HepG2 (cell line): ENCODE measurements around the gene DENND4B. TPM values are rescaled to one million over a fixed set of nuclear protein-coding genes. Genes with fewer than 3 reads are reported as not detected.

Experiments
- ATAD3A ChIP-seq: sonication (generic); formaldehyde crosslinking; IDR thresholded peaks from 2 replicates; pipeline ENCODE4 v1.4.0; 2020; ENCODE audit warnings: missing genetic modification reagents
- EHMT2 ChIP-seq: fragments of 200-600 bp; sonication (generic); IDR thresholded peaks from 2 replicates; pipeline ENCODE4 v1.7.0; 2017; ENCODE audit warnings: antibody characterized with exemption, low read depth, low read length, borderline replicate concordance
- GTF3A ChIP-seq: sonication (generic); formaldehyde crosslinking; conservative IDR thresholded peaks from 2 replicates; pipeline ENCODE4 v1.4.0; 2020; ENCODE audit warnings: mild to moderate bottlenecking, missing genetic modification reagents
- KAT8 ChIP-seq: IDR thresholded peaks from 2 replicates; pipeline ENCODE4 v1.6.1; 2016; ENCODE audit warnings: missing genetic modification reagents, missing compliant biosample characterization
- MIER2 ChIP-seq: IDR thresholded peaks from 2 replicates; pipeline ENCODE4 v1.6.1; 2016; ENCODE audit warnings: missing biosample characterization, missing genetic modification reagents
- MLX ChIP-seq: IDR thresholded peaks from 2 replicates; pipeline ENCODE4 v1.6.1; 2016
- RBM39 ChIP-seq: fragments of 200-400 bp; formaldehyde crosslinking; IDR thresholded peaks from one replicate; pipeline ENCODE4 v1.6.1; 2018; ENCODE audit warnings: antibody characterized with exemption, mild to moderate bottlenecking, low read depth, low read length; ENCODE audit not compliant: poor library complexity, severe bottlenecking
- RFX1 ChIP-seq: fragments of 450-650 bp; IDR thresholded peaks from 2 replicates; pipeline ENCODE4 v1.6.1; 2017
- XRCC5 ChIP-seq: fragments of 200-400 bp; formaldehyde crosslinking; optimal IDR thresholded peaks from 2 replicates; pipeline ENCODE3; 2017; ENCODE audit warnings: mild to moderate bottlenecking, low read length
- ZBTB38 ChIP-seq: sonication (generic); formaldehyde crosslinking; IDR thresholded peaks from 2 replicates; pipeline ENCODE4 v1.5.1; 2020; ENCODE audit warnings: mild to moderate bottlenecking, missing genetic modification reagents
- ZKSCAN5 ChIP-seq: sonication (generic); formaldehyde crosslinking; IDR thresholded peaks from 2 replicates; pipeline ENCODE4 v1.5.1; 2020; ENCODE audit warnings: mild to moderate bottlenecking, missing genetic modification reagents
- ZMYM3 ChIP-seq: sonication (generic); formaldehyde crosslinking; IDR thresholded peaks from 2 replicates; pipeline ENCODE4 v1.5.1; 2020; ENCODE audit warnings: mild to moderate bottlenecking, missing genetic modification reagents
- ZNF18 ChIP-seq: sonication (generic); formaldehyde crosslinking; IDR thresholded peaks from 2 replicates; pipeline ENCODE4 v1.8.0; 2022; ENCODE audit warnings: mild to moderate bottlenecking, missing genetic modification reagents; ENCODE audit not compliant: insufficient replicate concordance
- ZNF556 ChIP-seq: sonication (generic); formaldehyde crosslinking; IDR thresholded peaks from 2 replicates; pipeline ENCODE4 v1.4.0; 2020; ENCODE audit warnings: mild to moderate bottlenecking, missing genetic modification reagents, borderline replicate concordance
- ZNF567 ChIP-seq: sonication (generic); formaldehyde crosslinking; IDR thresholded peaks from 2 replicates; pipeline ENCODE4 v1.8.1; 2023; ENCODE audit warnings: mild to moderate bottlenecking, missing genetic modification reagents, borderline replicate concordance
- ZNF614 ChIP-seq: IDR thresholded peaks from 2 replicates; pipeline ENCODE4 v1.6.1; 2018; ENCODE audit warnings: missing biosample characterization, missing genetic modification reagents, inconsistent platforms, borderline replicate concordance
- ZNF629 ChIP-seq: sonication (generic); formaldehyde crosslinking; conservative IDR thresholded peaks from 2 replicates; pipeline ENCODE4 v1.5.0; 2020; ENCODE audit warnings: missing genetic modification reagents
- ZNF792 ChIP-seq: IDR thresholded peaks from 2 replicates; pipeline ENCODE4 v1.6.1; 2016
- polyA plus RNA-seq, 8 experiments: library from polyadenylated mRNA; depleted of rRNA in 3 of 8; stranded (reverse) in 7 of 8; unstranded in 1 of 8; fragments of >200 nt; fragmentation: Illumina TruSeq in 4 of 8; extraction: Trizol in 4 of 8; gene quantifications; 2 replicates each; pipeline versions ENCODE4 v1.2.1 to v1.2.3, GENCODE V29; 2011 to 2016; ENCODE audit warnings: low read depth in 4 of 8, missing spikeins in 1 of 8, mixed read lengths in 1 of 8; ENCODE audit not compliant: insufficient read depth in 1 of 8
- total RNA-seq, 5 experiments: library from RNA; depleted of rRNA; stranded (reverse); fragments of >200 nt; fragmentation: Illumina TruSeq; extraction: Trizol; gene quantifications; 2 replicates each; pipeline ENCODE4 v1.2.3, GENCODE V29; 2016; ENCODE audit warnings: low read depth in 1 of 5
- TF ChIP-seq, protein P1 (sequence below): sonication (generic); formaldehyde crosslinking; IDR thresholded peaks from 2 replicates; pipeline ENCODE4 v1.4.0; 2020; ENCODE audit warnings: mild to moderate bottlenecking, missing genetic modification reagents
- TF ChIP-seq, protein P2 (sequence below): sonication (generic); formaldehyde crosslinking; IDR thresholded peaks from 2 replicates; pipeline ENCODE4 v1.8.0; 2022; ENCODE audit warnings: mild to moderate bottlenecking, missing genetic modification reagents, borderline replicate concordance
- TF ChIP-seq, protein P3 (sequence below): sonication (generic); formaldehyde crosslinking; IDR thresholded peaks from 2 replicates; pipeline ENCODE4 v1.4.0; 2020; ENCODE audit warnings: missing genetic modification reagents

Gene DENND4B
- total and polyA plus RNA-seq, 2 of the 13 experiments (the other 11 are each of a cell fraction or from before 2014, with no cell fraction given) = 15.1 to 20.3 TPM

- peak; percentile 52 for TF ChIP-seq ZNF18 (CRISPR knock-in tag)
- TF ChIP-seq ZNF792 = no peak; the same call in 1 of the 2 replicates
- no peak for TF ChIP-seq ZMYM3 (CRISPR knock-in tag)
- peak; percentile 58; the same call in 1 of the 2 replicates for TF ChIP-seq ZBTB38 (CRISPR knock-in tag)
- peak; percentile 41; the same call in 1 of the 2 replicates for TF ChIP-seq RFX1
- TF ChIP-seq MIER2 (CRISPR knock-in tag) = no peak
- peak; percentile 70; the same call in 1 of the 2 replicates for TF ChIP-seq ZNF556
- TF ChIP-seq XRCC5 = no peak
- TF ChIP-seq RBM39 = peak; percentile 58
- no peak for TF ChIP-seq ZKSCAN5 (CRISPR knock-in tag)
- TF ChIP-seq ZNF629 (CRISPR knock-in tag) = no peak
- TF ChIP-seq, protein P1, sequence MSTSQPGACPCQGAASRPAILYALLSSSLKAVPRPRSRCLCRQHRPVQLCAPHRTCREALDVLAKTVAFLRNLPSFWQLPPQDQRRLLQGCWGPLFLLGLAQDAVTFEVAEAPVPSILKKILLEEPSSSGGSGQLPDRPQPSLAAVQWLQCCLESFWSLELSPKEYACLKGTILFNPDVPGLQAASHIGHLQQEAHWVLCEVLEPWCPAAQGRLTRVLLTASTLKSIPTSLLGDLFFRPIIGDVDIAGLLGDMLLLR (CRISPR knock-in tag) = peak; percentile 83
- TF ChIP-seq EHMT2 = no peak
- TF ChIP-seq MLX (CRISPR knock-in tag) = no peak
- peak; percentile 69; the same call in 1 of the 2 replicates for TF ChIP-seq ZNF567 (CRISPR knock-in tag)
- TF ChIP-seq, protein P2, sequence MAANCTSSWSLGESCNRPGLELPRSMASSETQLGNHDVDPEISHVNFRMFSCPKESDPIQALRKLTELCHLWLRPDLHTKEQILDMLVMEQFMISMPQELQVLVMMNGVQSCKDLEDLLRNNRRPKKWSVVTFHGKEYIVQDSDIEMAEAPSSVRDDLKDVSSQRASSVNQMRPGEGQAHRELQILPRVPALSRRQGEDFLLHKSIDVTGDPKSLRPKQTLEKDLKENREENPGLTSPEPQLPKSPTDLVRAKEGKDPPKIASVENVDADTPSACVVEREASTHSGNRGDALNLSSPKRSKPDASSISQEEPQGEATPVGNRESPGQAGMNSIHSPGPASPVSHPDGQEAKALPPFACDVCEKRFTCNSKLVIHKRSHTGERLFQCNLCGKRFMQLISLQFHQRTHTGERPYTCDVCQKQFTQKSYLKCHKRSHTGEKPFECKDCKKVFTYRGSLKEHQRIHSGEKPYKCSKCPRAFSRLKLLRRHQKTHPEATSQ (CRISPR knock-in tag) = peak; percentile 36
- TF ChIP-seq ATAD3A (CRISPR knock-in tag) = no peak
- peak; percentile 90 for TF ChIP-seq KAT8
- no peak for TF ChIP-seq GTF3A (CRISPR knock-in tag)
- TF ChIP-seq ZNF614 (CRISPR knock-in tag) = peak; percentile 65
- TF ChIP-seq, protein P3, sequence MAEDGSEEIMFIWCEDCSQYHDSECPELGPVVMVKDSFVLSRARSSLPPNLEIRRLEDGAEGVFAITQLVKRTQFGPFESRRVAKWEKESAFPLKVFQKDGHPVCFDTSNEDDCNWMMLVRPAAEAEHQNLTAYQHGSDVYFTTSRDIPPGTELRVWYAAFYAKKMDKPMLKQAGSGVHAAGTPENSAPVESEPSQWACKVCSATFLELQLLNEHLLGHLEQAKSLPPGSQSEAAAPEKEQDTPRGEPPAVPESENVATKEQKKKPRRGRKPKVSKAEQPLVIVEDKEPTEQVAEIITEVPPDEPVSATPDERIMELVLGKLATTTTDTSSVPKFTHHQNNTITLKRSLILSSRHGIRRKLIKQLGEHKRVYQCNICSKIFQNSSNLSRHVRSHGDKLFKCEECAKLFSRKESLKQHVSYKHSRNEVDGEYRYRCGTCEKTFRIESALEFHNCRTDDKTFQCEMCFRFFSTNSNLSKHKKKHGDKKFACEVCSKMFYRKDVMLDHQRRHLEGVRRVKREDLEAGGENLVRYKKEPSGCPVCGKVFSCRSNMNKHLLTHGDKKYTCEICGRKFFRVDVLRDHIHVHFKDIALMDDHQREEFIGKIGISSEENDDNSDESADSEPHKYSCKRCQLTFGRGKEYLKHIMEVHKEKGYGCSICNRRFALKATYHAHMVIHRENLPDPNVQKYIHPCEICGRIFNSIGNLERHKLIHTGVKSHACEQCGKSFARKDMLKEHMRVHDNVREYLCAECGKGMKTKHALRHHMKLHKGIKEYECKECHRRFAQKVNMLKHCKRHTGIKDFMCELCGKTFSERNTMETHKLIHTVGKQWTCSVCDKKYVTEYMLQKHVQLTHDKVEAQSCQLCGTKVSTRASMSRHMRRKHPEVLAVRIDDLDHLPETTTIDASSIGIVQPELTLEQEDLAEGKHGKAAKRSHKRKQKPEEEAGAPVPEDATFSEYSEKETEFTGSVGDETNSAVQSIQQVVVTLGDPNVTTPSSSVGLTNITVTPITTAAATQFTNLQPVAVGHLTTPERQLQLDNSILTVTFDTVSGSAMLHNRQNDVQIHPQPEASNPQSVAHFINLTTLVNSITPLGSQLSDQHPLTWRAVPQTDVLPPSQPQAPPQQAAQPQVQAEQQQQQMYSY (CRISPR knock-in tag) = no peak
Measured at GRCh38 chr1:153977250-153978240, 31.0 kb upstream of the DENND4B start, which contains the start of gene JTB (continued).
